ENCODE results near the gene KIF12. TPM values are rescaled to one million over a fixed set of nuclear protein-coding genes. Genes with fewer than 3 reads are reported as not detected.

KIF12 gene
- total and polyA plus RNA-seq, 2 of the 13 experiments (the other 11 are each of a cell fraction or from before 2014, with no cell fraction given) = 1.8 to 12.5 TPM

DNA sequence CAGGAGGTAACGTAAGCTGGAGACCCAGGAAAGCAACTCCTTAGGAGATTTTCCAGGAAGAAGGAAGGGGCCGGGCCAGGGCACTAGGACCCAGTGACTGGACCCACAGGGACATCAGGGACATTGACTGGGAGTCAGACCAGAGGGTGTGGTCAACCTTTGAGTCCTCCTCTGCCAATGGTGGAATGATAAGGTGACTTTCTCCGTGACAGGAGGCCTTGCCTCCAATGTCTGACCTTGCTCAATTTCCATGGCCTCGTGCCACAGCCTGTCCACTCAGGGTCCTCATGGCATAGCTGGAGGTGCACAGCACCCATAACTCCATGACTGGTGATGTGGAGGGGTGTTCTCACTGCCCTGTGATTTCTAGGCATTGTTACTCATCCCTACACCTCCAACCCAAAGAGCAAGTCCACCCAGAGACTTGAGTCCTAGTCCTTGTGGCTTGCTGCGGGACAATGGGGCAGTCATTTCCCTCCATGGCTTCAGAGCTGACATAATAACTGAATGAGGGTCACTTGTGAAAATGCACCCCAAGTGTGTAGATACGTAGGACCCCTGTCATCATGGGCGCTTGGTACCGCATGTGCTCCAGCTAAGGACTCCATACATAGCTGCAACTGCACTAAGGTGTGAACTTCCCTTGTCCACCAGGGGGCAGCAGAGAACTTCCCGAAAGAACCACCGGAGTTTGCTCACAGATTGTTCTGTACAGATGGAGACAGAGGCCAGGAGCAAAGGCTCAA lies 16.9 kb downstream of the KIF12 start (continued):
- peak; percentile 56 for TF ChIP-seq KMT2A (CRISPR knock-in tag; IDR thresholded peaks at IDR 0.05)
- 0 out of 2 replicates have a peak, but pooled peaks have one; percentile 60 for TF ChIP-seq KDM4B (CRISPR knock-in tag; IDR thresholded peaks at IDR 0.05)
- no peak for TF ChIP-seq ZNF101 (CRISPR knock-in tag; IDR thresholded peaks at IDR 0.05; ENCODE audit: borderline replicate concordance, low read depth)
- no peak for TF ChIP-seq ATM (IDR thresholded peaks at IDR 0.05; ENCODE audit: borderline replicate concordance)
- TF ChIP-seq, protein P1, sequence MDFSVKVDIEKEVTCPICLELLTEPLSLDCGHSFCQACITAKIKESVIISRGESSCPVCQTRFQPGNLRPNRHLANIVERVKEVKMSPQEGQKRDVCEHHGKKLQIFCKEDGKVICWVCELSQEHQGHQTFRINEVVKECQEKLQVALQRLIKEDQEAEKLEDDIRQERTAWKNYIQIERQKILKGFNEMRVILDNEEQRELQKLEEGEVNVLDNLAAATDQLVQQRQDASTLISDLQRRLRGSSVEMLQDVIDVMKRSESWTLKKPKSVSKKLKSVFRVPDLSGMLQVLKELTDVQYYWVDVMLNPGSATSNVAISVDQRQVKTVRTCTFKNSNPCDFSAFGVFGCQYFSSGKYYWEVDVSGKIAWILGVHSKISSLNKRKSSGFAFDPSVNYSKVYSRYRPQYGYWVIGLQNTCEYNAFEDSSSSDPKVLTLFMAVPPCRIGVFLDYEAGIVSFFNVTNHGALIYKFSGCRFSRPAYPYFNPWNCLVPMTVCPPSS (IDR thresholded peaks at IDR 0.05) = no peak
- TF ChIP-seq SIN3B (IDR thresholded peaks at IDR 0.05; ENCODE audit: low read length) = no peak
- peak; percentile 75 for TF ChIP-seq RARA (CRISPR knock-in tag; IDR thresholded peaks at IDR 0.05)
- no peak for TF ChIP-seq SMARCC2 (IDR thresholded peaks at IDR 0.05)
- TF ChIP-seq MAFK (conservative IDR thresholded peaks at IDR 0.05 in 1 of 2, IDR thresholded peaks at IDR 0.05 in 1 of 2; ENCODE audit: low read length in 2 of 2) = no peak
- no peak; the same call in 1 of the 2 replicates for TF ChIP-seq SMAD9 (CRISPR knock-in tag; IDR thresholded peaks at IDR 0.05)
- no peak for TF ChIP-seq ATF4 (CRISPR knock-in tag; IDR thresholded peaks at IDR 0.05)
- no peak for TF ChIP-seq RAD51 (IDR thresholded peaks at IDR 0.05; ENCODE audit: borderline replicate concordance)
- TF ChIP-seq EHMT2 (IDR thresholded peaks at IDR 0.05; ENCODE audit: borderline replicate concordance, low read depth, low read length) = peak; percentile 94
- no peak for TF ChIP-seq RBM39 (IDR thresholded peaks at IDR 0.05; ENCODE audit: low read depth, low read length, poor library complexity, severe bottlenecking)
- TF ChIP-seq FOXA3 (CRISPR knock-in tag; IDR thresholded peaks at IDR 0.05) = peak; percentile 47; the same call in 1 of the 2 replicates
- no peak for TF ChIP-seq ZNF260 (CRISPR knock-in tag; IDR thresholded peaks at IDR 0.05; ENCODE audit: borderline replicate concordance, low read depth)
- peak; percentile 58; the same call in 1 of the 2 replicates for TF ChIP-seq SP140L (CRISPR knock-in tag; IDR thresholded peaks at IDR 0.05; ENCODE audit: borderline replicate concordance)
- no peak for TF ChIP-seq ZNF251 (CRISPR knock-in tag; IDR thresholded peaks at IDR 0.05)
- peak; percentile 53; the same call in 1 of the 2 replicates for TF ChIP-seq HIVEP1 (CRISPR knock-in tag; IDR thresholded peaks at IDR 0.05)
- no peak; the same call in 1 of the 2 replicates for TF ChIP-seq ZNF12 (CRISPR knock-in tag; IDR thresholded peaks at IDR 0.05)
- TF ChIP-seq SP4 (CRISPR knock-in tag; IDR thresholded peaks at IDR 0.05) = peak; percentile 82
- no peak for TF ChIP-seq NCOA5 (CRISPR knock-in tag; IDR thresholded peaks at IDR 0.05)
- TF ChIP-seq RNF2 (conservative IDR thresholded peaks at IDR 0.05; ENCODE audit: low read depth) = peak; percentile 90; the same call in 1 of the 2 replicates
- TF ChIP-seq GPBP1L1 (CRISPR knock-in tag; IDR thresholded peaks at IDR 0.05) = no peak
- peak; percentile 97 for TF ChIP-seq HBP1 (CRISPR knock-in tag; IDR thresholded peaks at IDR 0.05; ENCODE audit: low read depth)
- TF ChIP-seq XRCC5 (optimal IDR thresholded peaks at IDR 0.05; ENCODE audit: low read length) = peak; percentile 71
